GM12878 (cell line): ENCODE results near the gene THOC3. TPM values are rescaled to one million over a fixed set of nuclear protein-coding genes. Genes with fewer than 3 reads are reported as not detected.
"Not testable (repeated sequence)": the region's sequence is repeated elsewhere in the genome, so short reads cannot be mapped to it uniquely, and the experiment has no call there.

Source experiments
- ATAC-seq: fragments of 200-7000 bp; cut with Tn5 transposase; 3 replicates; pipeline ENCODE4 v1.9.1; 2020; ENCODE audit warnings: mild to moderate bottlenecking, moderate library complexity
- BruUV-seq: library from RNA; stranded (reverse); fragments of 400-500 nt; replicated peaks from 2 replicates; lab custom pipeline; 2021; lab: Mats Ljungman, UMichigan
- CTCF ChIA-PET: fragments of 300-600 bp; sonication (Branson Sonifier 250); formaldehyde crosslinking; extraction: SDS; loops from one replicate; lab custom pipeline; 2021; ENCODE audit warnings: inconsistent platforms; lab: Yijun Ruan, JAX
- POLR2A ChIA-PET: fragments of 350-600 bp; formaldehyde crosslinking; extraction: SDS; loops from one replicate; lab custom pipeline; 2021; ENCODE audit warnings: inconsistent platforms; lab: Charles Lee
- RAD21 ChIA-PET: fragments of 300-600 bp; sonication (Branson Sonifier 250); formaldehyde crosslinking; loops from one replicate; lab custom pipeline; 2023; ENCODE audit warnings: antibody characterized with exemption; ENCODE audit not compliant: unreplicated experiment; lab: Charles Lee
- SMC1A ChIA-PET: fragments of 300-600 bp; sonication (Branson Sonifier 250); formaldehyde crosslinking; loops from one replicate; lab custom pipeline; 2023; ENCODE audit not compliant: unreplicated experiment, uncharacterized antibody; lab: Charles Lee
- DNase-seq: peaks from one replicate; pipeline ENCODE4 v3.0.0-alpha.2; 2011; ENCODE audit warnings: low read depth, low spot score
- FAIRE-seq: peaks from 3 replicates; lab custom pipeline; 2011; peaks lifted over from hg19 to GRCh38; lab: Jason Lieb, UNC
- H2AFZ ChIP-seq: 2 replicates; pipeline ENCODE4 v1.6.0; 2011; ENCODE audit warnings: low read depth, low read length, control low read depth; ENCODE audit not compliant: control insufficient read depth
- H3K27ac ChIP-seq: 2 replicates; pipeline ENCODE4 v1.5.1; 2011; ENCODE audit warnings: control low read depth; ENCODE audit not compliant: control insufficient read depth, insufficient read depth
- H3K27me3 ChIP-seq, 2 experiments: replicated peaks in 1 of 2; 2 replicates each; pipeline versions ENCODE4 v1.6.0 to v1.6.1; 2011; ENCODE audit warnings: low read length in 1 of 2; ENCODE audit not compliant: control insufficient read depth in 2 of 2, insufficient read depth in 2 of 2
- H3K36me3 ChIP-seq, 2 experiments: 2 replicates each; pipeline ENCODE4 v1.5.1; 2011; ENCODE audit warnings: low read length in 1 of 2; ENCODE audit not compliant: control insufficient read depth in 2 of 2, insufficient read depth in 2 of 2
- H3K4me1 ChIP-seq: 2 replicates; pipeline ENCODE4 v1.6.1; 2011; ENCODE audit warnings: mild to moderate bottlenecking, low read length, moderate library complexity, mixed read lengths; ENCODE audit not compliant: control insufficient read depth, insufficient read depth
- H3K4me2 ChIP-seq: 2 replicates; pipeline ENCODE4 v1.6.0; 2011; ENCODE audit warnings: control low read depth; ENCODE audit not compliant: control insufficient read depth, insufficient read depth
- H3K4me3 ChIP-seq: fragments of 200-600 bp; sonication (generic); 2 replicates; pipeline ENCODE4 v1.5.1; 2016
- H3K79me2 ChIP-seq: 2 replicates; pipeline ENCODE4 v1.6.0; 2011; ENCODE audit warnings: low read length; ENCODE audit not compliant: control insufficient read depth, insufficient read depth
- H3K9ac ChIP-seq: 2 replicates; pipeline ENCODE4 v1.8.0; 2011; ENCODE audit warnings: low read length, control low read depth, mixed read lengths; ENCODE audit not compliant: control insufficient read depth, insufficient read depth
- H3K9me3 ChIP-seq: replicated peaks from 3 replicates; pipeline ENCODE4 v1.5.1; 2011; ENCODE audit warnings: mild to moderate bottlenecking, low read length; ENCODE audit not compliant: control insufficient read depth, insufficient read depth
- H4K20me1 ChIP-seq: 2 replicates; pipeline ENCODE4 v1.6.0; 2011; ENCODE audit not compliant: control insufficient read depth, insufficient read depth
- BCL3 ChIP-seq: IDR thresholded peaks from 2 replicates; pipeline ENCODE4 v1.6.1; 2011; ENCODE audit warnings: borderline replicate concordance, low read depth, mild to moderate bottlenecking, moderate library complexity, low read length; ENCODE audit not compliant: insufficient read depth, poor library complexity, severe bottlenecking
- CREB1 ChIP-seq: IDR thresholded peaks from 2 replicates; pipeline ENCODE4 v1.6.1; 2012; ENCODE audit warnings: low read depth, mild to moderate bottlenecking, inconsistent platforms
- WGBS: methylation state at CpG from one replicate; pipeline ENCODE4 v1.1.6; 2016; ENCODE audit warnings: low lambda C conversion rate; ENCODE audit not compliant: insufficient replicate concordance, insufficient coverage; ENCODE audit errors: missing lambda C conversion rate; 5-methylcytosine and 5-hydroxymethylcytosine counted together
- in situ Hi-C: fragments of 300-500 bp; cut with MboI; formaldehyde crosslinking; loops from 9 replicates; pipeline ENCODE4 v1.14.3; 2018; ENCODE audit warnings: mixed read lengths
- intact Hi-C: fragments of 100-400 bp; cut with micrococcal nuclease; formaldehyde crosslinking; loops from one replicate; pipeline ENCODE4 v1.14.2; 2022; ENCODE audit not compliant: unreplicated experiment
- polyA plus RNA-seq, 11 experiments: library from polyadenylated mRNA; depleted of rRNA in 4 of 11; unstranded in 6 of 11; stranded (reverse) in 5 of 11; fragments of >200 nt; fragmentation: Nextera tagmentation in 4 of 11; fragmentation: Illumina TruSeq in 1 of 11; extraction: Ambion mirVana in 4 of 11; extraction: Trizol in 1 of 11; gene quantifications; 1 replicate in 1 of 11; 2 replicates in 10 of 11; pipeline versions ENCODE4 v1.2.1 to v1.2.3, GENCODE V29; 2011 to 2016; ENCODE audit warnings: inconsistent platforms in 2 of 11, missing spikeins in 2 of 11, low read depth in 1 of 11
- total RNA-seq, 4 experiments: library from RNA; depleted of rRNA in 3 of 4; stranded (reverse); fragments of >200 nt in 3 of 4; fragmentation: Illumina TruSeq in 1 of 4; extraction: Trizol in 1 of 4; gene quantifications; 2 replicates each; pipeline versions ENCODE4 v1.2.1 to v1.2.3, GENCODE V29; 2013 to 2021

THOC3 gene
- total and polyA plus RNA-seq, 10 of the 15 experiments (the other 5 are each of a cell fraction or from before 2014, with no cell fraction given): 40.2 to 195 (median 83.5) TPM

GRCh38 chr5:175920231-175920811 lies 47.8 kb downstream of the THOC3 start:
- H3K9me3 ChIP-seq: no peaks in the 10 kb centered on the region
- H3K27me3 ChIP-seq: no peaks in the 10 kb centered on the region
- POLR2A ChIA-PET: no interaction called here
- no peaks in the 10 kb centered on the region for H4K20me1 ChIP-seq
- H3K4me1 ChIP-seq: peaks cover under 1% of the 10 kb centered on the region
- RAD21 ChIA-PET: no interaction called here
- FAIRE-seq: no peak
- no peaks in the 10 kb centered on the region for H3K36me3 ChIP-seq
- no peak for ATAC-seq
- H3K9ac ChIP-seq: no peak overlapping the region
- no peak for TF ChIP-seq BCL3
- no peak for TF ChIP-seq CREB1
- no peak overlapping the region for H2AFZ ChIP-seq
- 86% methylated on average over 9 of the region's 9 CpGs for WGBS
- H3K4me2 ChIP-seq: no peak overlapping the region
- no TSS peak for BruUV-seq
- in situ Hi-C loops: no loop called here
- no peaks in the 10 kb centered on the region for H3K79me2 ChIP-seq
- CTCF ChIA-PET: no interaction called here
- SMC1A ChIA-PET: no interaction called here
- DNase-seq: no peak
- no peak overlapping the region for H3K27ac ChIP-seq
- intact Hi-C loops: no loop called here
- no peak overlapping the region for H3K4me3 ChIP-seq

GRCh38 chr5:175915066-175916037 lies 52.8 kb downstream of the THOC3 start:
- CTCF ChIA-PET: not testable (repeated sequence)
- peak overlapping the region; percentile 77 for H3K4me2 ChIP-seq

DNA sequence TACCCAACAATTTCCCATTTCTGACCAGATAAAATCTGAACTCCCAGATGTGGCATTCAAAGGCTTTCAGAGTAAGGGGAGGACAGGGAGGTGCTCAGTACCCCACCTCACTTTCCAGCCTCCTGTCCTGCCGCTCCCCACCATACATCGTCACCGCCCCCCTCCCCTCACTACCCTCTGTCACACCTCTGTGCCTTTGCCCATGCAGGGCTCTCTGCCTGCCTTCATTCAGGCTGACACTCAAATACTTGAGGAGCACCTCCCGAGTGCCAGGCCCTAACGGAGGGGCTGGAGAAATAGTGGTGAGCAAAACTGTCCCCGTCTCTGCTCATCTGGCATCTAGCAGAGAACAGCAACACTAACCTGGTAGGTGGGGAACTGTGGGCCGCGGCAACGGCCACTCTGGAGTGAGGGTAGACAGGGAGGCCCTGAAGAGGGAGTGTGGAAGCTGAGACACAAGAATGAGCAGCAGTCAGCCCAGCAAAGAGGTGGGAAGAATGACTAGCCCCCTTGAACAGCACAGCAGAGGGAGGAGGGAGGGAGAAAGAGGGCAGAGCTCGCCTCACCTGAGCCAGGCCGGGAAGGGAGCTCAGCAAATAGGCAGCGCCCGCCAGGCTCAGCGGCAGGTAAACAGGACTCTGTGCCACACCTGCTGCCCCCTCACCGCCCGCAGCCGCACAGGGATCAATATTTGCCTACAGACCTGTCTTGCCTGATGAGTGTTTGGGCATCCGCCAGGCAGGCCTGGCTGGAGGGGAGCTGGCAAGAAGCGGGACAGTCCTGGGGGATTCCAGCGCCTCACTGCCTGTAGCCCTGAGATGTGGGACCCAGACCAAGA lies 54.1 kb downstream of the THOC3 start:
- H3K36me3 ChIP-seq, POLR2A ChIA-PET, H3K9ac ChIP-seq, in situ Hi-C loops, H3K79me2 ChIP-seq, ATAC-seq, H2AFZ ChIP-seq, H3K9me3 ChIP-seq, CTCF ChIA-PET, RAD21 ChIA-PET, SMC1A ChIA-PET, BruUV-seq, DNase-seq, FAIRE-seq, H3K4me3 ChIP-seq, H3K27me3 ChIP-seq, H3K4me1 ChIP-seq, H3K4me2 ChIP-seq, H3K27ac ChIP-seq, H4K20me1 ChIP-seq, intact Hi-C loops: not testable (repeated sequence)
- 88% methylated on average over 6 of the region's 20 CpGs for WGBS

More at GRCh38 chr5:175915066-175916037, 52.8 kb downstream of the THOC3 start:
- H3K27ac ChIP-seq: peak overlapping the region; percentile 63
- POLR2A ChIA-PET, RAD21 ChIA-PET, SMC1A ChIA-PET, H4K20me1 ChIP-seq, DNase-seq, H3K4me1 ChIP-seq, H3K4me3 ChIP-seq, H3K9me3 ChIP-seq, intact Hi-C loops, H3K79me2 ChIP-seq, H3K27me3 ChIP-seq, H3K36me3 ChIP-seq, BruUV-seq, in situ Hi-C loops: not testable (repeated sequence)
- ATAC-seq (peak; percentile 87), FAIRE-seq (peak; percentile 71)
- 0 out of 2 replicates have a peak overlapping the region, but pooled peaks have one; percentile 20 for H3K9ac ChIP-seq
- H2AFZ ChIP-seq: peak overlapping the region; percentile 71
- 32% methylated on average over 5 of the region's 7 CpGs for WGBS
